Measurements from ENCODE around the gene GAP43. TPM values are rescaled to one million over a fixed set of nuclear protein-coding genes. Genes with fewer than 3 reads are reported as not detected.

Gene GAP43
- total RNA-seq, 1 donor from 2014 or later, result 16.1 TPM

DNA sequence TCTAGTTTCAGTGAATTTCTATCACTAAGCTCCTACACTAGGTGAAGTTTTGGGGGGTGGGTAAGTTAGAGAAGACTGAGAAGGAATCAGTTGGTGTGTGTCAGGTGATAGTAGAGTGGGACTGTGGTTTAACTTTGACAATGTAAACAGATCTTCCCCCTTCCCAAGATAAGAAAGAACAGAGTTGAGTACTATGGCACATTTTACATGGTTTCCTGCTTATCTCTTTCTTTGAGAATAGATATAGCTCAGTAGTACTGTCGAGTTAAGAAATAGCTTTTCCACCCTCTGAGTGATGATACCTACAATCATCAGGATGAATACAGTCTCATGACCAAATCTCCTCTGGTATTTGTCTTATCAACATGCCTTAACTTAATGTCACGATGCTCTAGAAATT, 42.8 kb downstream of the GAP43 start:
- TF ChIP-seq, protein P1, sequence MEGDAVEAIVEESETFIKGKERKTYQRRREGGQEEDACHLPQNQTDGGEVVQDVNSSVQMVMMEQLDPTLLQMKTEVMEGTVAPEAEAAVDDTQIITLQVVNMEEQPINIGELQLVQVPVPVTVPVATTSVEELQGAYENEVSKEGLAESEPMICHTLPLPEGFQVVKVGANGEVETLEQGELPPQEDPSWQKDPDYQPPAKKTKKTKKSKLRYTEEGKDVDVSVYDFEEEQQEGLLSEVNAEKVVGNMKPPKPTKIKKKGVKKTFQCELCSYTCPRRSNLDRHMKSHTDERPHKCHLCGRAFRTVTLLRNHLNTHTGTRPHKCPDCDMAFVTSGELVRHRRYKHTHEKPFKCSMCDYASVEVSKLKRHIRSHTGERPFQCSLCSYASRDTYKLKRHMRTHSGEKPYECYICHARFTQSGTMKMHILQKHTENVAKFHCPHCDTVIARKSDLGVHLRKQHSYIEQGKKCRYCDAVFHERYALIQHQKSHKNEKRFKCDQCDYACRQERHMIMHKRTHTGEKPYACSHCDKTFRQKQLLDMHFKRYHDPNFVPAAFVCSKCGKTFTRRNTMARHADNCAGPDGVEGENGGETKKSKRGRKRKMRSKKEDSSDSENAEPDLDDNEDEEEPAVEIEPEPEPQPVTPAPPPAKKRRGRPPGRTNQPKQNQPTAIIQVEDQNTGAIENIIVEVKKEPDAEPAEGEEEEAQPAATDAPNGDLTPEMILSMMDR (IDR thresholded peaks at IDR 0.05; ENCODE audit: unreplicated experiment), result no peak
- no peak for DNase-seq (ENCODE audit: low spot score)
- no peaks in the 10 kb centered on the region for H3K9me3 Mint-ChIP-seq (ENCODE audit: unreplicated experiment)
- peaks cover 12% of the 10 kb centered on the region for H3K4me1 Mint-ChIP-seq (ENCODE audit: unreplicated experiment)
- no peak overlapping the region for H3K4me3 Mint-ChIP-seq (ENCODE audit: unreplicated experiment)
- no peak overlapping the region for H3K27ac Mint-ChIP-seq (ENCODE audit: unreplicated experiment)
- H3K27me3 Mint-ChIP-seq (ENCODE audit: unreplicated experiment), result peaks cover 4% of the 10 kb centered on the region
- H3K36me3 Mint-ChIP-seq (ENCODE audit: low read depth, unreplicated experiment), result no peaks in the 10 kb centered on the region

DNA sequence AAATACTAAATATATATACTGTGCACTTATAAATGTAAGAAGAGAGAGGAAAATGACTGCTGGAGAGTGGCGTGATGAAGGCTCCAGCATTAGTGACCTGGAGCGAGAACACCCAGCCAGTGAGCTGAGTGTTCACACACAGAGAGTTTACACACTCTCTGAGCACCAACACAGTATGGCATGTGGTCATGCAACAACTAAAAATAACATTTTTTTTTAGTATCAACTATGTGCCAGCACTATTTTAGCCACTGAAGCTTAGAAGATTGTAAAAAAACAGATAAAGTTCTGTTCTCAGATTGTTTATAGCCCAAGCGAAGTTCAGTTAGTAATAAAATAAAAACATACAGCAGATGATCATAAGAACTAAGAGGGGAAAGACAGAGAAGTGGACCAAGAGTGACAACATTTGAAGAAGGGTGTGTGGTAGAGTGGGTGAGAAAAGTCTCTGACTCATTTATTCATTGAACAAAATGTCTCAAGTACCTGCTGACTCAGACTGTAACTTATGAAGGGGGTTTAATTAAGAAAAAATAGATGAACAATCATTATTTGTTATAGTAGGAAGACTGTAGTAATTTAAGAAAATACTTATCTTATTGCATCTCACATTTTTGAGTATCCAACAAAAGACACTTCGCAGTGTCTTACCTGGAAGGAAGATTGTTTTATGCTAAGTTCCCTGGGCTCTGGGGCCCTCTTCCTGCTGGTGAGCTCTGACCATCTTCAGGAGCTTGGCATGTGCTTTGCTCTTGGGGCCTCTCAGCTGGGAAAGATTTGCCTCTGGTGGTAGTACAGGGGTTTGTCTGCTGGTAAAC, 43.8 kb downstream of the GAP43 start:
- TF ChIP-seq, protein P1 (IDR thresholded peaks at IDR 0.05; ENCODE audit: unreplicated experiment), result no peak
- peak overlapping the region; percentile 17 for H3K27ac Mint-ChIP-seq (ENCODE audit: unreplicated experiment)

GRCh38 chr3:115667738-115668065, 44.4 kb downstream of the GAP43 start:
- DNase-seq (ENCODE audit: low spot score), result no peak
- TF ChIP-seq, protein P1 (IDR thresholded peaks at IDR 0.05; ENCODE audit: unreplicated experiment), result no peak
- H3K36me3 Mint-ChIP-seq (ENCODE audit: low read depth, unreplicated experiment), result no peaks in the 10 kb centered on the region

More for the DNA sequence above, 43.8 kb downstream of the GAP43 start:
- Mint-ChIP-seq H3K27me3 (ENCODE audit: unreplicated experiment) (peaks cover 4% of the 10 kb centered on the region), H3K9me3 (ENCODE audit: unreplicated experiment) (no peaks in the 10 kb centered on the region), H3K4me3 (ENCODE audit: unreplicated experiment) (no peak overlapping the region), H3K4me1 (ENCODE audit: unreplicated experiment) (peaks cover 12% of the 10 kb centered on the region), H3K36me3 (ENCODE audit: low read depth, unreplicated experiment) (no peaks in the 10 kb centered on the region)
- no peak for DNase-seq (ENCODE audit: low spot score)

GRCh38 chr3:115670911-115671310, 47.6 kb downstream of the GAP43 start:
- no peak for DNase-seq (ENCODE audit: low spot score)
- Mint-ChIP-seq H3K27ac (ENCODE audit: unreplicated experiment) (no peak overlapping the region), H3K36me3 (ENCODE audit: low read depth, unreplicated experiment) (no peaks in the 10 kb centered on the region), H3K4me3 (ENCODE audit: unreplicated experiment) (no peak overlapping the region), H3K27me3 (ENCODE audit: unreplicated experiment) (peaks cover 2% of the 10 kb centered on the region), H3K9me3 (ENCODE audit: unreplicated experiment) (no peaks in the 10 kb centered on the region), H3K4me1 (ENCODE audit: unreplicated experiment) (peaks cover 12% of the 10 kb centered on the region)
- TF ChIP-seq, protein P1 (IDR thresholded peaks at IDR 0.05; ENCODE audit: unreplicated experiment), result no peak

More at GRCh38 chr3:115667738-115668065, 44.4 kb downstream of the GAP43 start:
- Mint-ChIP-seq H3K27me3 (ENCODE audit: unreplicated experiment) (peaks cover 4% of the 10 kb centered on the region), H3K27ac (ENCODE audit: unreplicated experiment) (no peak overlapping the region), H3K4me1 (ENCODE audit: unreplicated experiment) (peaks cover 12% of the 10 kb centered on the region), H3K9me3 (ENCODE audit: unreplicated experiment) (no peaks in the 10 kb centered on the region), H3K4me3 (ENCODE audit: unreplicated experiment) (no peak overlapping the region)

GRCh38 chr3:115671761-115672455, 48.6 kb downstream of the GAP43 start:
- Mint-ChIP-seq H3K36me3 (ENCODE audit: low read depth, unreplicated experiment) (no peaks in the 10 kb centered on the region), H3K4me1 (ENCODE audit: unreplicated experiment) (peaks cover 8% of the 10 kb centered on the region), H3K4me3 (ENCODE audit: unreplicated experiment) (no peak overlapping the region), H3K27me3 (ENCODE audit: unreplicated experiment) (peaks cover 2% of the 10 kb centered on the region), H3K9me3 (ENCODE audit: unreplicated experiment) (no peaks in the 10 kb centered on the region), H3K27ac (ENCODE audit: unreplicated experiment) (no peak overlapping the region)
- no peak for DNase-seq (ENCODE audit: low spot score)
- TF ChIP-seq, protein P1 (IDR thresholded peaks at IDR 0.05; ENCODE audit: unreplicated experiment), result no peak

Data from endothelial cell (in vitro differentiated cells).